Measurements from ENCODE around the gene NEK5. TPM values are rescaled to one million over a fixed set of nuclear protein-coding genes. Genes with fewer than 3 reads are reported as not detected.

Gene NEK5
- polyA plus RNA-seq, 3 donors: 0.07 TPM; not detected in 2

- Mint-ChIP-seq H3K4me1 (no peaks in the 10 kb centered on the region), H3K9me3 (no peaks in the 10 kb centered on the region), H3K27me3 (ENCODE audit: low read depth in 3 of 3) (peaks cover 0 to 6% (median 2%) of the 10 kb centered on the region in 3 donors), H3K27ac (no peak overlapping the region), H3K4me3 (no peak overlapping the region), H3K36me3 (no peaks in the 10 kb centered on the region)
- Histone ChIP-seq H3K79me2 (ENCODE audit: insufficient read depth, low read length) (no peaks in the 10 kb centered on the region), H2AFZ (ENCODE audit: insufficient read depth, low read depth, low read length, poor library complexity, severe bottlenecking) (no peak overlapping the region), H3K4me3 (replicated peaks in 1 of 3; ENCODE audit: low read depth in 2 of 3, low read length in 3 of 3) (no peak overlapping the region), H3K9me3 (replicated peaks in 1 of 2; ENCODE audit: control insufficient read depth in 1 of 2, insufficient read depth in 1 of 2, low read length in 2 of 2) (no peaks in the 10 kb centered on the region), H3K27ac (ENCODE audit: low read depth in 1 of 2, low read length in 2 of 2) (no peak overlapping the region), H3K4me1 (ENCODE audit: control insufficient read depth in 1 of 2, insufficient read depth in 2 of 2, low read length in 2 of 2) (no peaks in the 10 kb centered on the region), H4K20me1 (ENCODE audit: insufficient read depth, low read length) (no peaks in the 10 kb centered on the region), H3K9ac (ENCODE audit: insufficient read depth, low read length, poor library complexity, severe bottlenecking) (no peak overlapping the region), H3K27me3 (ENCODE audit: control insufficient read depth in 2 of 2, insufficient read depth in 2 of 2, low read length in 2 of 2) (no peaks in the 10 kb centered on the region), H3K36me3 (replicated peaks in 1 of 2; ENCODE audit: control insufficient read depth in 1 of 2, insufficient read depth in 2 of 2, low read length in 2 of 2) (no peaks in the 10 kb centered on the region), H3K4me2 (replicated peaks; ENCODE audit: extremely low read depth, low read length, poor library complexity, severe bottlenecking) (no peak overlapping the region)
- WGBS (ENCODE audit: insufficient coverage): 100% methylated on average over 1 of the region's 1 CpG
- TF ChIP-seq CTCF (IDR thresholded peaks at IDR 0.05): no peak
- intact Hi-C loops (cut with micrococcal nuclease): no loop called here
- no peak for DNase-seq
These were observed 19.7 kb downstream of the NEK5 start for GRCh38 chr13:52109116-52109670.

- intact Hi-C loops (cut with micrococcal nuclease): no loop called here
- H2AFZ ChIP-seq (ENCODE audit: insufficient read depth, low read depth, low read length, poor library complexity, severe bottlenecking): no peak overlapping the region
- no CpG with 5 or more reads among the region's 1 CpG for WGBS (ENCODE audit: insufficient coverage)
- H3K9me3 ChIP-seq (replicated peaks in 1 of 2; ENCODE audit: control insufficient read depth in 1 of 2, insufficient read depth in 1 of 2, low read length in 2 of 2): no peaks in the 10 kb centered on the region
- no peaks in the 10 kb centered on the region for H3K4me1 ChIP-seq (ENCODE audit: control insufficient read depth in 1 of 2, insufficient read depth in 2 of 2, low read length in 2 of 2)
- Mint-ChIP-seq H3K36me3 (no peaks in the 10 kb centered on the region), H3K27ac (no peak overlapping the region), H3K27me3 (ENCODE audit: low read depth in 3 of 3) (no peaks in the 10 kb centered on the region), H3K4me3 (no peak overlapping the region), H3K4me1 (no peaks in the 10 kb centered on the region), H3K9me3 (no peaks in the 10 kb centered on the region)
- H3K36me3 ChIP-seq (replicated peaks in 1 of 2; ENCODE audit: control insufficient read depth in 1 of 2, insufficient read depth in 2 of 2, low read length in 2 of 2): no peaks in the 10 kb centered on the region
- no peaks in the 10 kb centered on the region for H4K20me1 ChIP-seq (ENCODE audit: insufficient read depth, low read length)
- no peaks in the 10 kb centered on the region for H3K27me3 ChIP-seq (ENCODE audit: control insufficient read depth in 2 of 2, insufficient read depth in 2 of 2, low read length in 2 of 2)
- H3K27ac ChIP-seq (ENCODE audit: low read depth in 1 of 2, low read length in 2 of 2): no peak overlapping the region
- H3K9ac ChIP-seq (ENCODE audit: insufficient read depth, low read length, poor library complexity, severe bottlenecking): no peak overlapping the region
- no peak overlapping the region for H3K4me3 ChIP-seq (replicated peaks in 1 of 3; ENCODE audit: low read depth in 2 of 3, low read length in 3 of 3)
- no peak for TF ChIP-seq CTCF (IDR thresholded peaks at IDR 0.05)
- no peak for DNase-seq
- H3K4me2 ChIP-seq (replicated peaks; ENCODE audit: extremely low read depth, low read length, poor library complexity, severe bottlenecking): no peak overlapping the region
- H3K79me2 ChIP-seq (ENCODE audit: insufficient read depth, low read length): no peaks in the 10 kb centered on the region
These were observed 23.0 kb downstream of the NEK5 start for GRCh38 chr13:52105841-52106240.
